Neural progenitor cell (in vitro differentiated cells): ENCODE measurements around the gene KCNC4.

Experiments
- CTCF ChIP-seq: fragments of 200-600 bp; sonication (generic); IDR thresholded peaks from 2 replicates; pipeline ENCODE4 v1.5.1; 2017; ENCODE audit warnings: antibody characterized with exemption, mild to moderate bottlenecking
- EZH2 ChIP-seq: fragments of 200-600 bp; sonication (generic); IDR thresholded peaks from 2 replicates; pipeline ENCODE4 v1.6.1; 2017; ENCODE audit warnings: antibody characterized with exemption, mild to moderate bottlenecking, moderate library complexity
- EZH2phosphoT487 ChIP-seq: fragments of 200-600 bp; sonication (generic); IDR thresholded peaks from 2 replicates; pipeline ENCODE4 v1.6.1; 2017; ENCODE audit warnings: antibody characterized with exemption

- TF ChIP-seq CTCF (no peak), EZH2 (no peak), EZH2phosphoT487 (no peak)
These were observed 5.8 kb downstream of the KCNC4 start for GRCh38 chr1:110215621-110216515.
